ENCODE measurements around the gene CXCR6. TPM values are rescaled to one million over a fixed set of nuclear protein-coding genes. Genes with fewer than 3 reads are reported as not detected.

Gene CXCR6
- total RNA-seq, 6 experiments from 2014 or later = not detected

GRCh38 chr3:45905755-45906154 is 37.5 kb upstream of the CXCR6 start:
- TF ChIP-seq CTCF (IDR thresholded peaks at IDR 0.05) = no peak
- Mint-ChIP-seq H3K36me3 (ENCODE audit: low read depth) (no peaks in the 10 kb centered on the region), H3K4me3 (no peak overlapping the region), H3K4me1 (ENCODE audit: low read depth) (peaks cover 23% of the 10 kb centered on the region), H3K27me3 (ENCODE audit: insufficient read depth) (peaks cover 15% of the 10 kb centered on the region), H3K27ac (no peak overlapping the region), H3K9me3 (no peaks in the 10 kb centered on the region)
- no peak for DNase-seq

GRCh38 chr3:45906681-45907407 is 36.4 kb upstream of the CXCR6 start:
- peak; percentile 66 for DNase-seq
- peaks cover 23% of the 10 kb centered on the region for H3K4me1 Mint-ChIP-seq (ENCODE audit: low read depth)
- H3K36me3 Mint-ChIP-seq (ENCODE audit: low read depth) = no peaks in the 10 kb centered on the region
- TF ChIP-seq CTCF (IDR thresholded peaks at IDR 0.05) = peak; percentile 73; the same call in 1 of the 2 replicates
- no peak overlapping the region; the same call in 1 of the 2 replicates for H3K27ac Mint-ChIP-seq
- no peaks in the 10 kb centered on the region for H3K9me3 Mint-ChIP-seq
- no peak overlapping the region for H3K4me3 Mint-ChIP-seq
- H3K27me3 Mint-ChIP-seq (ENCODE audit: insufficient read depth) = peaks cover 9% of the 10 kb centered on the region

- H3K4me3 Mint-ChIP-seq = no peak overlapping the region
- DNase-seq = peak; percentile 51
- no peak for TF ChIP-seq CTCF (IDR thresholded peaks at IDR 0.05)
- peaks cover 23% of the 10 kb centered on the region for H3K4me1 Mint-ChIP-seq (ENCODE audit: low read depth)
- no peaks in the 10 kb centered on the region for H3K9me3 Mint-ChIP-seq
- peaks cover 8% of the 10 kb centered on the region for H3K27me3 Mint-ChIP-seq (ENCODE audit: insufficient read depth)
- no peaks in the 10 kb centered on the region for H3K36me3 Mint-ChIP-seq (ENCODE audit: low read depth)
- peak overlapping the region; percentile 50 for H3K27ac Mint-ChIP-seq
Observed at GRCh38 chr3:45907769-45908705, 35.2 kb upstream of the CXCR6 start.

GRCh38 chr3:45908761-45909160 is 34.5 kb upstream of the CXCR6 start:
- H3K4me3 Mint-ChIP-seq = no peak overlapping the region
- no peak for DNase-seq
- H3K27me3 Mint-ChIP-seq (ENCODE audit: insufficient read depth) = peaks cover 8% of the 10 kb centered on the region
- H3K9me3 Mint-ChIP-seq = no peaks in the 10 kb centered on the region
- peaks cover 23% of the 10 kb centered on the region for H3K4me1 Mint-ChIP-seq (ENCODE audit: low read depth)
- H3K27ac Mint-ChIP-seq = no peak overlapping the region
- H3K36me3 Mint-ChIP-seq (ENCODE audit: low read depth) = no peaks in the 10 kb centered on the region
- no peak for TF ChIP-seq CTCF (IDR thresholded peaks at IDR 0.05)

GRCh38 chr3:45909542-45909941 is 33.7 kb upstream of the CXCR6 start:
- no peak overlapping the region for H3K4me3 Mint-ChIP-seq
- DNase-seq = no peak
- H3K27ac Mint-ChIP-seq = no peak overlapping the region
- H3K4me1 Mint-ChIP-seq (ENCODE audit: low read depth) = peaks cover 23% of the 10 kb centered on the region
- peaks cover 8% of the 10 kb centered on the region for H3K27me3 Mint-ChIP-seq (ENCODE audit: insufficient read depth)
- H3K36me3 Mint-ChIP-seq (ENCODE audit: low read depth) = no peaks in the 10 kb centered on the region
- H3K9me3 Mint-ChIP-seq = no peaks in the 10 kb centered on the region
- TF ChIP-seq CTCF (IDR thresholded peaks at IDR 0.05) = no peak

Data from HFFc6 (cell line).